Measurements from ENCODE around the gene FADS6. TPM values are rescaled to one million over a fixed set of nuclear protein-coding genes. Genes with fewer than 3 reads are reported as not detected.

Gene FADS6
- total RNA-seq, 1 experiment from 2014 or later: not detected

- Mint-ChIP-seq H3K27me3 (ENCODE audit: unreplicated experiment) (peaks cover 92% of the 10 kb centered on the region), H3K4me1 (ENCODE audit: low read depth, unreplicated experiment) (no peaks in the 10 kb centered on the region), H3K36me3 (ENCODE audit: insufficient read depth, unreplicated experiment) (no peaks in the 10 kb centered on the region), H3K9me3 (ENCODE audit: low read depth, unreplicated experiment) (no peaks in the 10 kb centered on the region), H3K27ac (ENCODE audit: unreplicated experiment) (no peak overlapping the region), H3K4me3 (ENCODE audit: low read depth, unreplicated experiment) (no peak overlapping the region)
- CTCF ChIA-PET: no interaction called here
- intact Hi-C loops (cut with micrococcal nuclease; ENCODE audit: unreplicated experiment): no loop called here
- BruUV-seq (replicated peaks): no TSS peak
- TF ChIP-seq CTCF (IDR thresholded peaks at IDR 0.05; ENCODE audit: unreplicated experiment): no peak
- no peak for DNase-seq
Measured at GRCh38 chr17:74937064-74938051, 43.9 kb upstream of the FADS6 start.

GRCh38 chr17:74936470-74936799 is 43.0 kb upstream of the FADS6 start:
- no peak for TF ChIP-seq CTCF (IDR thresholded peaks at IDR 0.05; ENCODE audit: unreplicated experiment)
- intact Hi-C loops (cut with micrococcal nuclease; ENCODE audit: unreplicated experiment): no loop called here
- BruUV-seq (replicated peaks): no TSS peak

GRCh38 chr17:74935585-74936469 is 42.4 kb upstream of the FADS6 start, which contains the start of gene OTOP3:
TSS of gene OTOP3 (plus strand) at chr17:74935898. CDS start at chr17:74935922, 24 bp downstream.
- intact Hi-C loops (cut with micrococcal nuclease; ENCODE audit: unreplicated experiment): no loop called here
- Mint-ChIP-seq H3K27me3 (ENCODE audit: unreplicated experiment) (peaks cover 93% of the 10 kb centered on the region), H3K4me1 (ENCODE audit: low read depth, unreplicated experiment) (no peaks in the 10 kb centered on the region), H3K9me3 (ENCODE audit: low read depth, unreplicated experiment) (no peaks in the 10 kb centered on the region), H3K27ac (ENCODE audit: unreplicated experiment) (no peak within 1 kb of the TSS), H3K36me3 (ENCODE audit: insufficient read depth, unreplicated experiment) (no peaks in the 10 kb centered on the region), H3K4me3 (ENCODE audit: low read depth, unreplicated experiment) (peak within 1 kb of the TSS; percentile 14)
- DNase-seq: peak; percentile 28
- CTCF ChIA-PET: no interaction called here
- TF ChIP-seq CTCF (IDR thresholded peaks at IDR 0.05; ENCODE audit: unreplicated experiment): no peak
- no TSS peak for BruUV-seq (replicated peaks)

More at GRCh38 chr17:74936470-74936799, 43.0 kb upstream of the FADS6 start:
- H3K4me1 Mint-ChIP-seq (ENCODE audit: low read depth, unreplicated experiment): no peaks in the 10 kb centered on the region
- H3K27me3 Mint-ChIP-seq (ENCODE audit: unreplicated experiment): peaks cover 92% of the 10 kb centered on the region
- no peaks in the 10 kb centered on the region for H3K9me3 Mint-ChIP-seq (ENCODE audit: low read depth, unreplicated experiment)
- no peak overlapping the region for H3K27ac Mint-ChIP-seq (ENCODE audit: unreplicated experiment)
- H3K36me3 Mint-ChIP-seq (ENCODE audit: insufficient read depth, unreplicated experiment): no peaks in the 10 kb centered on the region
- CTCF ChIA-PET: no interaction called here
- H3K4me3 Mint-ChIP-seq (ENCODE audit: low read depth, unreplicated experiment): peak overlapping the region; percentile 14
- peak; percentile 31 for DNase-seq

- Mint-ChIP-seq H3K27me3 (ENCODE audit: unreplicated experiment) (peaks cover 90% of the 10 kb centered on the region), H3K36me3 (ENCODE audit: insufficient read depth, unreplicated experiment) (no peaks in the 10 kb centered on the region), H3K9me3 (ENCODE audit: low read depth, unreplicated experiment) (no peaks in the 10 kb centered on the region), H3K4me1 (ENCODE audit: low read depth, unreplicated experiment) (no peaks in the 10 kb centered on the region), H3K27ac (ENCODE audit: unreplicated experiment) (no peak overlapping the region), H3K4me3 (ENCODE audit: low read depth, unreplicated experiment) (no peak overlapping the region)
- BruUV-seq (replicated peaks): no TSS peak
- CTCF ChIA-PET: no interaction called here
- intact Hi-C loops (cut with micrococcal nuclease; ENCODE audit: unreplicated experiment): no loop called here
- no peak for TF ChIP-seq CTCF (IDR thresholded peaks at IDR 0.05; ENCODE audit: unreplicated experiment)
- no peak for DNase-seq
Measured at GRCh38 chr17:74935048-74935447, 41.6 kb upstream of the FADS6 start.

Measured in Calu3 (cell line).